ENCODE results near the gene MB21D2.

The MB21D2 gene

GRCh38 chr3:192887047-192887446 is 30.6 kb downstream of the MB21D2 start:
- Histone ChIP-seq H3K36me3 (ENCODE audit: insufficient read depth, low read length) (no peaks in the 10 kb centered on the region), H2AFZ (ENCODE audit: low read length) (no peak overlapping the region), H3K4me2 (ENCODE audit: low read length) (no peak overlapping the region), H4K20me1 (ENCODE audit: insufficient read depth, low read length) (no peaks in the 10 kb centered on the region), H3K9ac (ENCODE audit: low read length) (no peak overlapping the region), H3K79me2 (ENCODE audit: insufficient read depth, low read length) (no peaks in the 10 kb centered on the region), H3K4me1 (ENCODE audit: insufficient read depth, low read length, severe bottlenecking) (no peaks in the 10 kb centered on the region), H3F3A (ENCODE audit: insufficient read depth, low read length) (no peaks in the 10 kb centered on the region), H3K27me3 (ENCODE audit: insufficient read depth, low read length) (no peaks in the 10 kb centered on the region), H3K9me3 (ENCODE audit: low read length) (no peaks in the 10 kb centered on the region), H3K4me3 (ENCODE audit: low read depth, low read length, poor library complexity, severe bottlenecking) (no peak overlapping the region), H3K27ac (ENCODE audit: low read depth, low read length, poor library complexity, severe bottlenecking) (no peak overlapping the region), H3K9me2 (ENCODE audit: low read depth, low read length) (no peaks in the 10 kb centered on the region)
- no peak for TF ChIP-seq EZH2 (IDR thresholded peaks at IDR 0.05; ENCODE audit: borderline replicate concordance, low read length)
- no peak for TF ChIP-seq CTCF (IDR thresholded peaks at IDR 0.05; ENCODE audit: low read length)

GRCh38 chr3:192884777-192885773 is 32.6 kb downstream of the MB21D2 start:
- Histone ChIP-seq H3K79me2 (ENCODE audit: insufficient read depth, low read length) (no peaks in the 10 kb centered on the region), H3F3A (ENCODE audit: insufficient read depth, low read length) (no peaks in the 10 kb centered on the region), H3K9me3 (ENCODE audit: low read length) (no peaks in the 10 kb centered on the region), H4K20me1 (ENCODE audit: insufficient read depth, low read length) (no peaks in the 10 kb centered on the region), H3K4me1 (ENCODE audit: insufficient read depth, low read length, severe bottlenecking) (no peaks in the 10 kb centered on the region), H2AFZ (ENCODE audit: low read length) (no peak overlapping the region), H3K9me2 (ENCODE audit: low read depth, low read length) (no peaks in the 10 kb centered on the region), H3K27me3 (ENCODE audit: insufficient read depth, low read length) (no peaks in the 10 kb centered on the region), H3K27ac (ENCODE audit: low read depth, low read length, poor library complexity, severe bottlenecking) (no peak overlapping the region), H3K36me3 (ENCODE audit: insufficient read depth, low read length) (no peaks in the 10 kb centered on the region), H3K4me2 (ENCODE audit: low read length) (no peak overlapping the region), H3K9ac (ENCODE audit: low read length) (no peak overlapping the region), H3K4me3 (ENCODE audit: low read depth, low read length, poor library complexity, severe bottlenecking) (no peak overlapping the region)
- TF ChIP-seq EZH2 (IDR thresholded peaks at IDR 0.05; ENCODE audit: borderline replicate concordance, low read length) (no peak), CTCF (IDR thresholded peaks at IDR 0.05; ENCODE audit: low read length) (no peak)

- no peak overlapping the region for H3K27ac ChIP-seq (ENCODE audit: low read depth, low read length, poor library complexity, severe bottlenecking)
- no peaks in the 10 kb centered on the region for H4K20me1 ChIP-seq (ENCODE audit: insufficient read depth, low read length)
- no peak overlapping the region for H3K4me3 ChIP-seq (ENCODE audit: low read depth, low read length, poor library complexity, severe bottlenecking)
- H2AFZ ChIP-seq (ENCODE audit: low read length), result no peak overlapping the region
- H3K79me2 ChIP-seq (ENCODE audit: insufficient read depth, low read length), result no peaks in the 10 kb centered on the region
- H3K4me2 ChIP-seq (ENCODE audit: low read length), result no peak overlapping the region
- H3K36me3 ChIP-seq (ENCODE audit: insufficient read depth, low read length), result no peaks in the 10 kb centered on the region
- TF ChIP-seq CTCF (IDR thresholded peaks at IDR 0.05; ENCODE audit: low read length) (no peak), EZH2 (IDR thresholded peaks at IDR 0.05; ENCODE audit: borderline replicate concordance, low read length) (no peak)
- H3K4me1 ChIP-seq (ENCODE audit: insufficient read depth, low read length, severe bottlenecking), result no peaks in the 10 kb centered on the region
- H3K9ac ChIP-seq (ENCODE audit: low read length), result no peak overlapping the region
- H3K27me3 ChIP-seq (ENCODE audit: insufficient read depth, low read length), result no peaks in the 10 kb centered on the region
- no peaks in the 10 kb centered on the region for H3K9me3 ChIP-seq (ENCODE audit: low read length)
- H3F3A ChIP-seq (ENCODE audit: insufficient read depth, low read length), result no peaks in the 10 kb centered on the region
- no peaks in the 10 kb centered on the region for H3K9me2 ChIP-seq (ENCODE audit: low read depth, low read length)
Measured at GRCh38 chr3:192883512-192883911, 34.1 kb downstream of the MB21D2 start.

All from OCI-LY1 (cell line).